IPS-NIHi7 (cell line): ENCODE data around the gene STXBP5.

Source experiments
- DNase-seq: peaks from one replicate; pipeline ENCODE4 v3.0.0; 2012; ENCODE audit warnings: mixed read lengths; ENCODE audit errors: extremely low spot score

Gene STXBP5

DNA sequence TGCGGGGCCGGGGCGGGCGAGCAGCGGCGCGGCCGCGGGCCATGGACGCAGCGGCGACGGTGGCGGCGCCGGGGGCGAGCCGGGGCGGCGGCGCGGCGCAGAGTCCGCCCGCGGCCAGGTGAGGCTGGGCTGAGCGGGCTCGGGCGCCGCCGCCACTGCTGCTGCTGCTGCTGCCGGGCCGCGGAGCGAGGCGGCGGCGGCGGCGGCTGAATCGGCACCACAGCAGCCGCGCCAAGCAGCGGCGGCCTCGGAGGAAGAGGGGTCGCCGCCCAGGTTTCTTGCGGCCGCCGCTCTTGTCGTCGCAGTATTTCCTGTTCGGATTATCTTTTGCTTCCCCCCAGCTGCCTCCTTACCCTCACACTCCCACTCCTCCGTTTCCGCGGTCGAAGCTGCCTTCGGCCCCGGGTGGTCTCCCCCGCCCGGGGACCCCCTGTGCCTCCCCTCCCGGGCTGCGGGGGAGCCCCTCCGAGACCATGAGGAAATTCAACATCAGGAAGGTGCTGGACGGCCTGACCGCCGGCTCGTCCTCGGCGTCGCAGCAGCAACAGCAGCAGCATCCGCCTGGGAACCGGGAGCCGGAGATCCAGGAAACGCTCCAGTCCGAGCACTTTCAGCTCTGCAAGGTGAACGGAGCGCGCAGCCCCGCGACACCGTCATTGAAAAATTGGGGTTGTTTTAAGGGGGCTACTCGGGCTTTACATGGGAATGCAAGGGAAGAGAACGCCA, at the start of gene STXBP5:
Gene STXBP5 (plus strand): TSS at position 358 of the 726 bp plus-strand sequence. CDS start 116 bp downstream, at position 474.
- DNase-seq = peak; percentile 52

GRCh38 chr6:147154454-147154853, 49.8 kb upstream of the STXBP5 start:
- no peak for DNase-seq

- no peak for DNase-seq
These were observed 48.0 kb upstream of the STXBP5 start for GRCh38 chr6:147156218-147156617.

DNA sequence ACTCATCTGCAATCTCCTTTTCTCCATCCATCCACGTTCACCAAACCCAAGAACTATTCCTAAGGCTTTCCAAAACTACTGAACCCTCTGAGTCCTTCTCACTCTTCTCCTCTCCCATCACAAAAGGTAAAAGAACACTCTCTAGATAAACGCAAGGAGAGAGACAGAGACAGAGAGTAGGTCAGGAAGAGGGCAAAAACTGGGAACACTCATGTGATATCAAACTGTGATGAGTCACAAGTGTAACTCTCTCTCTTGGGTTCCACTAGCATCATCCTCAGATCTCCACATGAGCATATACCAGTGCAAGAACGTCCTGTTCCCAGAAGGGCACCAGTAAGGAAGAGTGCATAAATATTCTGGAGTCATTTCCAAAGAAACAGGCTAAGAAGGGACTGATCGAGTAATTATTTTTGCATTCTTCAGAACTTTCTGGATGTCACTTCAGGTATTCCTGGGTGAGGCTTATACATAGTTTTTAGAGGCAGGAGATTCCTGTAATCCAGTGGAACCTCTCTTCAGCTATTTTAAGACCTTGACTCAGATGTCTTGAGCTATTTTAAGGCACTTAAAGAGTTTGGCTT, 47.3 kb upstream of the STXBP5 start:
- no peak for DNase-seq

DNA sequence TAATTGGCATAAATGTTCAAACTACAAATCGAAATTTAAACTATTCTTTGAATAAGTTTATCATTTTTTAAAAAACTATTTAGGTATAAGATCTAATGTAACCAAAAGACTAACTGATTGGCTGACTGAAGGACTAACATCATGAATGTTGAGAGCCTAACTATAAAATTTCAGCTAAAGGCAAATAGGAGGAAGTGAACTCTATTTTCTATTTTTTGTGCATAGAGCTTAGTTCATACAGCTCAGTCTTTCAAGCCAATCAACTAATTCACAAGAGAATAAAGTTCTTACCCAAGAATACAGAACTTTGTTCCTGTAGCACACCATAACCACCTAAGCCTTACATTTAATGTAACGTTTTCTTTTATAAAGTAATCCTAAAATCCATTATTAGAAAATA, 46.3 kb upstream of the STXBP5 start:
- DNase-seq = no peak

DNA sequence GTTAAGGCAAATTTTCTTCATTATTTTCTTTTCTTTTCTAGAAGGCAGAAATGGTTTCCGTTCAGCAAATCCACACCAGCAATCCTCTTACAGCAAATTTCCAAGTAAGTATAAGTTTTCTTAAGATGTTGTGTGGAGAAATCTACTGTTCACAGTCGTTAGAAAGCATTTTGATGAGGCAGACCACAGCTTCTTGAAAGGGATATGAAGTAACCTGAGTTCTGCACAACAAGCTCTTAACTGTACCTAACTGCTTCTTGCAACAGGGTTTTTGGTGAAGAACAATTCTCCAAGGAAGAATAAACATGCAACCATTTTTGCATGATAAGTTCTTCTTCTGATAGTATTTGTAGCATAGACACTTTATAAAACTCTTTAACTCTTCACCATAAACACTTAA, 45.3 kb upstream of the STXBP5 start:
- no peak for DNase-seq

DNA sequence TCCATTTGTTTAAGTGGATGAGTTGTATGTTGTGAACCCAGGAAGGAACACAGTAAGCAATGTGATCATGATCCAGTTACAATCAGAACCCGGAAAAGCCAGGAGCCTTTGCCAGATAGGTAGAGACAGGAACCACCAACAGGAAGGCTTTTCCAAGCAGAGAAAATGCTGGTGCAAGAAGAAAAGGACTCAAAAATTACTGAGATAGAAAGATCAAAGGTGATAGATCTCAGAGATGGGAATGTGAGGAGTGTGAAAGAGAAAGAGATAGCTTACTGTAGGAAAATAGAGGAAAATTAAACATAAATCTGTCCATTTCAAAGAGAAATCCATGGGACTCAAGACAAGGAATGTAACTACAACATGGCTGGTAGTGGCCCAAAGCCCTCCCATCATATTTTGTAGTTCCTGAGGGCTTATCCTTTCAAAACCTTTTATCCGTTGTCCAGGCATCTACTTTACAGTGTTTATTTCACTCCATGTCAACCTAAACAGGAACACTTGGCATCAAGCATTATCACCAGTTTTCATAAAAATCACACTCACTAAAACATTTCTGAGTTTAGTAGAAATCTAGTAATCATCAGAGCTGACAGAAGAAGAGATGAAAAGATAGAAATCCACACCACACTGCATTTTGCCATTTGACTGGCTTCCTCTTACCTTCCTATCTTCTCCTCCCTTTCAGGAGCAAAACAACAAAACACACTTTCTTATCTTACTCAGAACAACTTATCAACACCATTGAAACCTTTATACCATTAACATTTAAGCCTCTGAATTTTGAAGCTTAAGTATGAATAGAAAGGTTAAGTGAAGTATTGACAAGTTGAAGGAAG, 44.5 kb upstream of the STXBP5 start:
- DNase-seq = no peak

- DNase-seq = no peak
These were observed 43.6 kb upstream of the STXBP5 start for GRCh38 chr6:147160593-147160992.

DNA sequence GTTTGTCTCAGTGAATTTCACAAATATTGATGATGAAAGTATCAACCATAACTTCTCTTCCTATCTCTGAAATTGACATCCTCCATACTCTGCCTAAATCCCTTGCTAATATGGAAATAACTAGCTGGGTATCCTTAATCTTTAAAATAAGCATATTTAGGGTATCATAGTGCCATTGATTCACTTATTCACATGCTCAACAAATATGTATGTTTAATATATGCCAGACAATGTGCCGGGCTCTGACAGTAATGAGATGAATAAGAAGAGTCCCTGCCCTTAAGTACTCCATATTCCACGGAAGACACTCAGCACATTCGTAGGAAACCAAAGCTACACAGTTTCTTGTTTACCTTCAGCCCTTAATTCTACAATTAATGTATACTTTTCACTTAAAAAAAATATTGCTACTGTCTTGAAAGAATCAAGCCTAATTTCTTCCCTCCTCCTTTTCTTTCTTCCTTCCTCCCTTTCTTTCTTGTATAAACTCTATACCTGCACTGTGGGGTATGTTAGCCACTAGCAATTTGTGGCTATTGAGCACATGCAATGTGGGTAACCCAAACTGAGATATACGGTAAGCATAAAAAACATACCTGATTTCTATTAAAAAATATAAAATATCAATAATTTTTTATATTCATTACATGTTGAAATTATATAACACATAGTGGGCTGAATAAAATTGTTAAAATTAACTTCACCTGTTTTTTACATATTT, 42.8 kb upstream of the STXBP5 start:
- DNase-seq = no peak

GRCh38 chr6:147161974-147162495, 42.2 kb upstream of the STXBP5 start:
- no peak for DNase-seq

DNA sequence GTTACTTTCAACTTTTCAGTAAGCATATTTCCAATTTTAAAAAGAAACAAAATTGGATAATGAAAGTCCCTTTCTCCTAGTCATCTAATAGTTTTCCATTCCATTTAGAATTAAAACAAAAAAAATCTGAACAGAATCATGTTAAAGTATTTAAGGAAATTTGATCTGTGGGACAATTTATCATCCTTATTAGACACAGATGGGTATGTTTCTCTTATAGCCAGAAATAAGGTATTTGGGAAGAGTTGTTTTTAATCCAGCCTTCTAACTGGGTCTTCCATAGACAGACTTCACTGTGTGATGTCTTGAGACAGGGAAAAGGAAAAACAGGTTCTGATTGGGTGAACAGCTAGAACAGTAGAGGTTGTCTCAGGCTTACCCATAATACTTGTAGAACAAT, 39.5 kb upstream of the STXBP5 start:
- no peak for DNase-seq

DNA sequence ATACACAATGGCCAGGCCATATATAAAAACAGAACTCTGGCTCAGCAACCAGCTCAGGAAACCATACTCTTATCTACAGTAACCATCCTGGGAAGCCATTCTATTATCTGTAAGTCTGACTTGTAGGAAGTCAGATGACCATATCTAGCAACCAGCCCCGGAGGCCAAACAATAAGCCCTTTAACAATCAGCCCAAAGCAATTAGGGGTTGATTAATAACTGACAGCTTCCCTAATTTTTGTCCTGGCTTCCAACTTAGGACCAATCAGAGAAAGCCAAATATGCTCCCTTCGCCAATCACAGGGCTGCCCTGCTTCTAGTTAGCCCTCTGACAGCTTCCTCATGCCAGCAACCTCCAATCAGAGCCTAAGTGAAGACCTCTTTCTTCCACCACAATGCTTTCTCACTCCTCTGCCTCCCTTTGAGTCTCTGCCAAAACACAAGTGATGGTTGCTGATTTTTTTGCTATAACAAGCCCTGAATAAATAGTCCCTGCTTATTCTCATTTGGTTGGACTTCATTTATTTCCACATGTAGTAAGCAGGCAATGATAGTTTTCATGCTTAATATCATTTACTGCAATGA, 37.8 kb upstream of the STXBP5 start:
- DNase-seq = peak; percentile 12

DNA sequence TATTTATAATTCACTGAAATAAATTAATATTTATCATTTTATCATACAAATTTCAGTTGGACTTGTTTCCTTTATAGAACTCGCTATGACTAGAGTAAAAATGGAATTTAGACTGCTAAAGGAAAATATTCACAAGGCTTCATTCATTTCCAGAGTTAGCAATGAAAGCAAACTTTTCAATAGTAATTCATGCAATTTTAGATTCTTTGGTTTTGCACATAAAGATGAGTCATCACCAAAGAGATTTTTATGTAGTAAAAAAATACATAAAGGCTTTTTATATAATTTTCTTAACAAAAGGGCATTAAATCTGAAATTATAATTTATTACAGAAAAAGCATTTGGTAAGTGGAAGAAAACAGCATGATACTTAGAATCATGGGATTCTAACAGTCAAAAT, 37.2 kb upstream of the STXBP5 start:
- no peak for DNase-seq

GRCh38 chr6:147167576-147168461, 36.4 kb upstream of the STXBP5 start:
- DNase-seq = no peak

DNA sequence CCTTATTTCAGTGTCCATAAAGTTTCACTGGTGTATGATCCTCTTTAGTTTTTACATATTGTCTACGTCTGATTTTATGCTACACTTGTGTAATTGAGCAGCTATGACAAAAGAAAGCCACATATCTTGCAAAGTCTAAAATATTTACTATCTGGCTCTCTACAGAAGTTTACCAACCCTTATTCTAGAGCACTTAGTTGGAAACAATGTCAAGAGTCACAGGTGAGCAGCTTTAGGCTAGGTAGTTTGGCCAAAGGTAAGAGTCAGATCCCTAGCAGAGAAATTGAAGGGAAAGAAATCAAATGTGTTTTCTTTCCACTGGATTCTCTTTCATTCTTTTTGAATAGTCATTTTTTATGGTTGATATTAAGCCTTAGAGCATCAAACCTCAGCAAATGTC, 34.7 kb upstream of the STXBP5 start:
- no peak for DNase-seq

GRCh38 chr6:147170269-147170668, 33.9 kb upstream of the STXBP5 start:
- DNase-seq = no peak

DNA sequence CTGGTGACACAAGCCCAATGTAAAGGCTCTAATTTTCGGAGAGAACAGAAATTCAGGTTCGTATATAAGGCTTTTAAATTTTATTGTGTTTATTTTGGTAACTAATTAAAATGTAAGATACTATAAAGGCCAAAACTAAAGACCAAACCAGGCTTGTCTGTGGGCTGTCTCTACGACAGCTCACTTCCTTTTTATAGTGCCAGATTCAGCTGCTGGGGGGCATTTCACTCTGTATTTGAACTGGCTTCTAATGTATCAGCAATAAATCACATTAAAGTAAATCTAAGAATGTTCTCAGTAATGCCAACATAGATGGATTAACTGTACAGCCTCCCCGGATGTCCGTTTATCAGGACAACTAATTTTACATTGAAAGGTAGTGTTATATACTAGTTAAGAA, 31.1 kb upstream of the STXBP5 start:
- no peak for DNase-seq

DNA sequence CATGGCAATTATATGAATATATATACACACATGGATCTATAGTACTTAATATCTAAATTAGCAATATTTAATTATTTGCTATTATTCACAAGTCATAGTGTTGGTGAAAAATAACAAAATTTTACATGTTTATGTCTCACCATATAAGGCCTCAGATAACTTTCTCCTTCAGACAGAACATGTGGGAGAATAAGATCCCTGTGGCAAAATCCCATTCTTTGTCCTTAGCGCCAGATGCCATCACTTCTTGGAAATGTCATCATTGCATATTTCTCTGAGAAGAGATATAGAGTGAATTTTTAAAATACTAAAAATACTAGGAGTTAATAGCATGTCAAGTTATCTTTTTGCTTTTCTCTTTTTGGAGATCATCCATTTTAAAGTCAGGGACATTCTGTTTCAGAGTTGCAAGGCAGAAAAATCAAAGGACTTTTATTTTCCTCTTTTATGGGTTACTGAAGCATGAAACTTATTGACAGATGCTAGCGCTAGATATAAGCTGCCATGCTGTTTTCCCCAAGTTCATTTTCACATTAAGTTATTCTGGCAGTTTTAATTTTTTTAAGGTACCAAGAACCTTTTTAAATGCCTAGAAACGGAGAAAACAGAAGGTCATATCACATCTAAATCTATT, 30.4 kb upstream of the STXBP5 start:
- DNase-seq = no peak

- DNase-seq = no peak
These were observed 27.4 kb upstream of the STXBP5 start for GRCh38 chr6:147176795-147177194.

DNA sequence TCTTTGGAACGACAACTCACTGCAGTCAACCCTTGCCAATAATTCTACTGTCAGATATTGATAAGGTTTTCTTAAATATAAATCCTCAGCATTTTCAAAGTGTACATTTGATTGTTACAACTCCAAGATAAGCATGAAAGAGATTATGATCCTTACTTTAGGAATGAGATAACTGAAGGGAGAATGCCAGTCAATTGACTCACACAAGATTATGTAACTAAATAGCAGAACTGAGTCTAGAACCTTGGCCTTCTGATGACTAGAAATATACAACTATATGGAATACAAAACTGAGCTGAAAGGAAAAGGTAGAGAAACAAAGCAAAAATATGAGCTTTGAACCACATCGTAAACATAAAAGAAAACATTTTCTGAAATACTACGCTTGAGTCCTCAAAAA, 26.9 kb upstream of the STXBP5 start:
- DNase-seq = no peak
